GM12878 (cell line): ENCODE results near the gene CELF2. TPM values are rescaled to one million over a fixed set of nuclear protein-coding genes. Genes with fewer than 3 reads are reported as not detected.
A peak's percentile ranks its signal among the peaks of the same experiment; 100 is the strongest.

ENCODE experiments used
- ATAC-seq: fragments of 200-7000 bp; cut with Tn5 transposase; 3 replicates; pipeline ENCODE4 v1.9.1; 2020; ENCODE audit warnings: mild to moderate bottlenecking, moderate library complexity
- BruUV-seq: library from RNA; stranded (reverse); fragments of 400-500 nt; replicated peaks from 2 replicates; lab custom pipeline; 2021; lab: Mats Ljungman, UMichigan
- CTCF ChIA-PET: fragments of 300-600 bp; sonication (Branson Sonifier 250); formaldehyde crosslinking; extraction: SDS; loops from one replicate; lab custom pipeline; 2021; ENCODE audit warnings: inconsistent platforms; lab: Yijun Ruan, JAX
- POLR2A ChIA-PET: fragments of 350-600 bp; formaldehyde crosslinking; extraction: SDS; loops from one replicate; lab custom pipeline; 2021; ENCODE audit warnings: inconsistent platforms; lab: Charles Lee
- RAD21 ChIA-PET: fragments of 300-600 bp; sonication (Branson Sonifier 250); formaldehyde crosslinking; loops from one replicate; lab custom pipeline; 2023; ENCODE audit warnings: antibody characterized with exemption; ENCODE audit not compliant: unreplicated experiment; lab: Charles Lee
- SMC1A ChIA-PET: fragments of 300-600 bp; sonication (Branson Sonifier 250); formaldehyde crosslinking; loops from one replicate; lab custom pipeline; 2023; ENCODE audit not compliant: unreplicated experiment, uncharacterized antibody; lab: Charles Lee
- DNase-seq: peaks from one replicate; pipeline ENCODE4 v3.0.0-alpha.2; 2011; ENCODE audit warnings: low read depth, low spot score
- FAIRE-seq: peaks from 3 replicates; lab custom pipeline; 2011; peaks lifted over from hg19 to GRCh38; lab: Jason Lieb, UNC
- H2AFZ ChIP-seq: 2 replicates; pipeline ENCODE4 v1.6.0; 2011; ENCODE audit warnings: low read depth, low read length, control low read depth; ENCODE audit not compliant: control insufficient read depth
- H3K27ac ChIP-seq: 2 replicates; pipeline ENCODE4 v1.5.1; 2011; ENCODE audit warnings: control low read depth; ENCODE audit not compliant: control insufficient read depth, insufficient read depth
- H3K27me3 ChIP-seq, 2 experiments: replicated peaks in 1 of 2; 2 replicates each; pipeline versions ENCODE4 v1.6.0 to v1.6.1; 2011; ENCODE audit warnings: low read length in 1 of 2; ENCODE audit not compliant: control insufficient read depth in 2 of 2, insufficient read depth in 2 of 2
- H3K36me3 ChIP-seq, 2 experiments: 2 replicates each; pipeline ENCODE4 v1.5.1; 2011; ENCODE audit warnings: low read length in 1 of 2; ENCODE audit not compliant: control insufficient read depth in 2 of 2, insufficient read depth in 2 of 2
- H3K4me1 ChIP-seq: 2 replicates; pipeline ENCODE4 v1.6.1; 2011; ENCODE audit warnings: mild to moderate bottlenecking, low read length, moderate library complexity, mixed read lengths; ENCODE audit not compliant: control insufficient read depth, insufficient read depth
- H3K4me2 ChIP-seq: 2 replicates; pipeline ENCODE4 v1.6.0; 2011; ENCODE audit warnings: control low read depth; ENCODE audit not compliant: control insufficient read depth, insufficient read depth
- H3K4me3 ChIP-seq: fragments of 200-600 bp; sonication (generic); 2 replicates; pipeline ENCODE4 v1.5.1; 2016
- H3K79me2 ChIP-seq: 2 replicates; pipeline ENCODE4 v1.6.0; 2011; ENCODE audit warnings: low read length; ENCODE audit not compliant: control insufficient read depth, insufficient read depth
- H3K9ac ChIP-seq: 2 replicates; pipeline ENCODE4 v1.8.0; 2011; ENCODE audit warnings: low read length, control low read depth, mixed read lengths; ENCODE audit not compliant: control insufficient read depth, insufficient read depth
- H3K9me3 ChIP-seq: replicated peaks from 3 replicates; pipeline ENCODE4 v1.5.1; 2011; ENCODE audit warnings: mild to moderate bottlenecking, low read length; ENCODE audit not compliant: control insufficient read depth, insufficient read depth
- H4K20me1 ChIP-seq: 2 replicates; pipeline ENCODE4 v1.6.0; 2011; ENCODE audit not compliant: control insufficient read depth, insufficient read depth
- ATF2 ChIP-seq: IDR thresholded peaks from 2 replicates; pipeline ENCODE4 v1.6.1; 2012; ENCODE audit warnings: low read length, inconsistent platforms
- BCL11A ChIP-seq: IDR thresholded peaks from 2 replicates; pipeline ENCODE4 v1.6.1; 2011; ENCODE audit warnings: low read depth, low read length
- BMI1 ChIP-seq: fragments of 450-650 bp; IDR thresholded peaks from 2 replicates; pipeline ENCODE4 v1.6.1; 2016; ENCODE audit warnings: mild to moderate bottlenecking, moderate library complexity, borderline replicate concordance
- CEBPZ ChIP-seq: fragments of 150-350 bp; IDR thresholded peaks from 2 replicates; pipeline ENCODE4 v1.6.1; 2016; ENCODE audit warnings: low read depth, low read length
- CREB1 ChIP-seq: IDR thresholded peaks from 2 replicates; pipeline ENCODE4 v1.6.1; 2012; ENCODE audit warnings: low read depth, mild to moderate bottlenecking, inconsistent platforms
- CREM ChIP-seq: IDR thresholded peaks from 2 replicates; pipeline ENCODE4 v1.6.1; 2014; ENCODE audit warnings: antibody characterized with exemption, low read depth
- DPF2 ChIP-seq: fragments of 450-650 bp; IDR thresholded peaks from 2 replicates; pipeline ENCODE4 v1.6.1; 2017; ENCODE audit warnings: mild to moderate bottlenecking
- ELK1 ChIP-seq: IDR thresholded peaks from 2 replicates; pipeline ENCODE4 v1.6.1; 2012; ENCODE audit warnings: low read depth, low read length, improper control_type of control experiment
- EP300 ChIP-seq, 2 experiments: fragments of 150-350 bp in 1 of 2; IDR thresholded peaks; 2 replicates each; pipeline ENCODE4 v1.6.1; 2011 to 2012; ENCODE audit warnings: low read depth in 2 of 2, low read length in 2 of 2, borderline replicate concordance in 1 of 2, improper control_type of control experiment in 1 of 2, inconsistent platforms in 1 of 2; ENCODE audit not compliant: control insufficient read depth in 1 of 2
- FOS ChIP-seq: IDR thresholded peaks from 3 replicates; pipeline ENCODE4 v1.6.1; 2011; ENCODE audit warnings: borderline replicate concordance; ENCODE audit not compliant: insufficient read length; ENCODE audit errors: extremely low read depth
- GABPA ChIP-seq: IDR thresholded peaks from 2 replicates; pipeline ENCODE4 v1.6.1; 2014; ENCODE audit warnings: antibody characterized with exemption, low read depth, mild to moderate bottlenecking, inconsistent platforms
- IRF4 ChIP-seq: IDR thresholded peaks from 2 replicates; pipeline ENCODE4 v1.6.1; 2011; ENCODE audit warnings: low read depth, low read length
- NFIC ChIP-seq: IDR thresholded peaks from 2 replicates; pipeline ENCODE4 v1.6.1; 2012; ENCODE audit warnings: low read depth, mild to moderate bottlenecking, inconsistent platforms, low read length, moderate library complexity
- NFXL1 ChIP-seq: fragments of 450-650 bp; IDR thresholded peaks from 2 replicates; pipeline ENCODE4 v1.6.1; 2017; ENCODE audit warnings: antibody characterized with exemption, mild to moderate bottlenecking, borderline replicate concordance
- RAD21 ChIP-seq: IDR thresholded peaks from 2 replicates; pipeline ENCODE4 v1.6.1; 2011; ENCODE audit warnings: mild to moderate bottlenecking, low read depth, low read length, moderate library complexity; ENCODE audit not compliant: insufficient read depth
- SMC3 ChIP-seq: IDR thresholded peaks from 2 replicates; pipeline ENCODE4 v1.6.1; 2011; ENCODE audit warnings: low read length, improper control_type of control experiment, borderline replicate concordance
- TCF12 ChIP-seq: IDR thresholded peaks from 2 replicates; pipeline ENCODE4 v1.6.1; 2011; ENCODE audit warnings: low read depth, mild to moderate bottlenecking, low read length
- YBX1 ChIP-seq: fragments of 450-650 bp; IDR thresholded peaks from 2 replicates; pipeline ENCODE4 v1.6.1; 2016; ENCODE audit warnings: antibody characterized with exemption
- ZBED1 ChIP-seq: IDR thresholded peaks from 2 replicates; pipeline ENCODE4 v1.6.1; 2016; ENCODE audit warnings: borderline replicate concordance
- WGBS: methylation state at CpG from one replicate; pipeline ENCODE4 v1.1.6; 2016; ENCODE audit warnings: low lambda C conversion rate; ENCODE audit not compliant: insufficient replicate concordance, insufficient coverage; ENCODE audit errors: missing lambda C conversion rate; 5-methylcytosine and 5-hydroxymethylcytosine counted together
- in situ Hi-C: fragments of 300-500 bp; cut with MboI; formaldehyde crosslinking; loops from 9 replicates; pipeline ENCODE4 v1.14.3; 2018; ENCODE audit warnings: mixed read lengths
- intact Hi-C: fragments of 100-400 bp; cut with micrococcal nuclease; formaldehyde crosslinking; loops from one replicate; pipeline ENCODE4 v1.14.2; 2022; ENCODE audit not compliant: unreplicated experiment
- polyA plus RNA-seq, 11 experiments: library from polyadenylated mRNA; depleted of rRNA in 4 of 11; unstranded in 6 of 11; stranded (reverse) in 5 of 11; fragments of >200 nt; fragmentation: Nextera tagmentation in 4 of 11; fragmentation: Illumina TruSeq in 1 of 11; extraction: Ambion mirVana in 4 of 11; extraction: Trizol in 1 of 11; gene quantifications; 1 replicate in 1 of 11; 2 replicates in 10 of 11; pipeline versions ENCODE4 v1.2.1 to v1.2.3, GENCODE V29; 2011 to 2016; ENCODE audit warnings: inconsistent platforms in 2 of 11, missing spikeins in 2 of 11, low read depth in 1 of 11
- total RNA-seq, 4 experiments: library from RNA; depleted of rRNA in 3 of 4; stranded (reverse); fragments of >200 nt in 3 of 4; fragmentation: Illumina TruSeq in 1 of 4; extraction: Trizol in 1 of 4; gene quantifications; 2 replicates each; pipeline versions ENCODE4 v1.2.1 to v1.2.3, GENCODE V29; 2013 to 2021

CELF2 gene
- total and polyA plus RNA-seq, 10 of the 15 experiments (the other 5 are each of a cell fraction or from before 2014, with no cell fraction given), result 20.8 to 129 (median 86.3) TPM

GRCh38 chr10:11231285-11231684 is 213.6 kb downstream of the CELF2 start:
- H3K79me2 ChIP-seq, result peaks cover 87% of the 10 kb centered on the region
- H3K27ac ChIP-seq, result 0 out of 2 replicates have a peak overlapping the region, but pooled peaks have one; percentile 1
- DNase-seq, result no peak
- POLR2A ChIA-PET, result interaction anchor here (0.6 to 2.1 kb wide), 4 partner anchors 11 to 103 kb away, joined by 3 to 7 read pairs (median 4); no protein-coding TSS in a partner anchor
- H3K9me3 ChIP-seq, result no peaks in the 10 kb centered on the region
- H3K27me3 ChIP-seq, result no peaks in the 10 kb centered on the region
- intact Hi-C loops, result no loop called here
- CTCF ChIA-PET, result interaction anchor here (0.8 to 1.5 kb wide), 6 partner anchors 14 to 61 kb away, joined by 3 to 5 read pairs (median 3); no protein-coding TSS in a partner anchor
- WGBS, result 48% methylated on average over 3 of the region's 3 CpGs
- no peak for ATAC-seq
- 0 out of 2 replicates have a peak, but pooled peaks cover 5% of the 10 kb centered on the region for H4K20me1 ChIP-seq
- no peak overlapping the region for H3K4me3 ChIP-seq
- in situ Hi-C loops, result no loop called here
- H3K4me1 ChIP-seq, result peaks cover 70% of the 10 kb centered on the region
- FAIRE-seq, result no peak
- no TSS peak for BruUV-seq
- RAD21 ChIA-PET, result interaction anchor here (0.7 to 3.0 kb wide), 5 partner anchors 11 to 52 kb away, joined by 3 to 11 read pairs (median 5); no protein-coding TSS in a partner anchor
- peaks cover 22 to 32% of the 10 kb centered on the region in 2 experiments for H3K36me3 ChIP-seq
- SMC1A ChIA-PET, result interaction anchor here (0.7 to 10.1 kb wide), 8 partner anchors 10 to 118 kb away, joined by 3 to 108 read pairs (median 4); no protein-coding TSS in a partner anchor
- H3K4me2 ChIP-seq, result no peak overlapping the region
- H2AFZ ChIP-seq, result no peak overlapping the region
- H3K9ac ChIP-seq, result no peak overlapping the region
- TF ChIP-seq NFIC (no peak), GABPA (no peak), FOS (no peak), TCF12 (no peak), IRF4 (no peak), DPF2 (no peak), CREM (no peak), RAD21 (no peak), ELK1 (no peak), EP300 (IDR thresholded peaks at IDR 0.05; ENCODE audit: borderline replicate concordance in 1 of 2, control insufficient read depth in 1 of 2, low read depth in 2 of 2, low read length in 2 of 2) (no peak), YBX1 (no peak), ATF2 (no peak), NFXL1 (no peak), SMC3 (no peak), CEBPZ (no peak), BMI1 (no peak), CREB1 (no peak), ZBED1 (no peak), BCL11A (no peak)
